Breast epithelium (tissue), 3 donors: ENCODE measurements around the gene RDH11.

ENCODE experiments used
- CTCF ChIP-seq, 3 donors: fragments of 450-650 bp; IDR thresholded peaks; one replicate each; pipeline ENCODE4 v1.5.1; 2016 to 2017; ENCODE audit warnings: antibody characterized with exemption in 3 of 3, mild to moderate bottlenecking in 3 of 3, moderate library complexity in 3 of 3
- POLR2A ChIP-seq: fragments of 450-650 bp; IDR thresholded peaks from one replicate; pipeline ENCODE4 v1.6.1; 2016; ENCODE audit warnings: antibody characterized with exemption, mild to moderate bottlenecking, moderate library complexity
- POLR2AphosphoS5 ChIP-seq, 3 donors: sonication (generic); formaldehyde crosslinking; IDR thresholded peaks; one replicate each; pipeline ENCODE4 v1.6.1; 2017; ENCODE audit warnings: antibody characterized with exemption in 3 of 3

DNA sequence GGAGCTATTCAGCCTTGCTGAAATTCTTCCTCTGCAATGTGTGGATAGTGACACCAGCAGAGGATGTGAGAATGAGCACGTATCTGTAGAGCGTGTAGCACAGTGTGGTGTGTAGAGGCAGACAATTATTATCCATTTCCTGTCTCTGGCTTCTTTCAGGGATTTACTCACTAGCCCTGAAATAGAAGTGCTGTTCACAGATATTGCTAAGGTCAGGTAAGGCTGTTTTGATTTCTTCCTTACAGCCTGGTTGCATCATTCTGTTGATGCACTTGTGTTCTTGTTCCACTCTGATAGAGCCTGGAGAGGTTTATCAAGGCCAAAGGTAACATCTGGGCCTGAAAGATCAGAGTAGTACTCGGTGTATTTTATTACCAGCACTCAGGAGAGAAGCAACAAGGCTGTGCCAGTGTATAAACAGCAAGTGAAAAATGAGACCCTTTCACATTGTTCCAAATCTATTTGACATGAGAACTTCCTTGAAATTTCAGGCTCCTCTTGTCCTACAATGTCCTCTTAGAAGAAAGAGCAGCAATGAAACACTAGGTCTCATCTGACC lies 59.1 kb downstream of the RDH11 start:
- TF ChIP-seq CTCF (IDR thresholded peaks at IDR 0.05) (no peak), POLR2A (no peak), POLR2AphosphoS5 (IDR thresholded peaks at IDR 0.05) (no peak)
